K562 (cell line): Measurements from ENCODE around the gene TNIK.

Source experiments
- MAZ ChIP-seq, 2 experiments: fragments of 450-650 bp in 1 of 2; sonication (generic) in 1 of 2; formaldehyde crosslinking; IDR thresholded peaks in 1 of 2; conservative IDR thresholded peaks in 1 of 2; 2 replicates each; pipeline versions ENCODE4 v1.4.0 to v1.5.0; 2020; ENCODE audit warnings: mild to moderate bottlenecking in 1 of 2, missing genetic modification reagents in 1 of 2
- SMARCE1 ChIP-seq: fragments of 450-650 bp; IDR thresholded peaks from 2 replicates; pipeline ENCODE4 v1.7.1; 2016; ENCODE audit warnings: mild to moderate bottlenecking
- ZNF57 ChIP-seq: fragments of 450-650 bp; formaldehyde crosslinking; IDR thresholded peaks from 2 replicates; pipeline ENCODE4 v1.4.0; 2020; ENCODE audit warnings: mild to moderate bottlenecking, moderate library complexity
- TF ChIP-seq, protein P1 (sequence below): sonication (generic); formaldehyde crosslinking; IDR thresholded peaks from 2 replicates; pipeline ENCODE4 v1.8.1; 2022; ENCODE audit warnings: missing genetic modification reagents

DNA sequence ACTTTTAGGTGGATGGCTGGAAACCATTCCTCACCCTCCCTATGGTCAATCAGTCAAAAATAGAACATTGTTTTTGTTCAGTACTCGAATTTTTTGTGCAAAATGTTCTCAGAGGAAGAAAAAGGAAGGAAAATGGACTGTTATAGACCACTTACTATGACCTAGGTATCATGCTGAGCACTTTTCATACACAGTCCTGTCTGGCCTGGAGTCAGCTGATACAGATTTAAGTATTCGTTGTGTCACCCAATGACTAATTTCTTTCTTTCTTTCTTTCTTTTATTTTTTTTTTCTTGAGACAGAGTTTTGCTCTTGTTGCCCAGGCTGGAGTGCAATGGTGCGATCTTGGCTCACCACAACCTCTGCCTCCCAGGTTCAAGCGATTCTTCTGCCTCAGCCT is 29.1 kb upstream of the TNIK start:
- TF ChIP-seq SMARCE1 (no peak), ZNF57 (CRISPR knock-in tag) (no peak), MAZ (CRISPR knock-in tag; conservative IDR thresholded peaks at IDR 0.05 in 1 of 2, IDR thresholded peaks at IDR 0.05 in 1 of 2) (no peak)
- TF ChIP-seq, protein P1, sequence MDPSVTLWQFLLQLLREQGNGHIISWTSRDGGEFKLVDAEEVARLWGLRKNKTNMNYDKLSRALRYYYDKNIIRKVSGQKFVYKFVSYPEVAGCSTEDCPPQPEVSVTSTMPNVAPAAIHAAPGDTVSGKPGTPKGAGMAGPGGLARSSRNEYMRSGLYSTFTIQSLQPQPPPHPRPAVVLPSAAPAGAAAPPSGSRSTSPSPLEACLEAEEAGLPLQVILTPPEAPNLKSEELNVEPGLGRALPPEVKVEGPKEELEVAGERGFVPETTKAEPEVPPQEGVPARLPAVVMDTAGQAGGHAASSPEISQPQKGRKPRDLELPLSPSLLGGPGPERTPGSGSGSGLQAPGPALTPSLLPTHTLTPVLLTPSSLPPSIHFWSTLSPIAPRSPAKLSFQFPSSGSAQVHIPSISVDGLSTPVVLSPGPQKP, result no peak
